ENCODE data around the gene MED13L.

DNA sequence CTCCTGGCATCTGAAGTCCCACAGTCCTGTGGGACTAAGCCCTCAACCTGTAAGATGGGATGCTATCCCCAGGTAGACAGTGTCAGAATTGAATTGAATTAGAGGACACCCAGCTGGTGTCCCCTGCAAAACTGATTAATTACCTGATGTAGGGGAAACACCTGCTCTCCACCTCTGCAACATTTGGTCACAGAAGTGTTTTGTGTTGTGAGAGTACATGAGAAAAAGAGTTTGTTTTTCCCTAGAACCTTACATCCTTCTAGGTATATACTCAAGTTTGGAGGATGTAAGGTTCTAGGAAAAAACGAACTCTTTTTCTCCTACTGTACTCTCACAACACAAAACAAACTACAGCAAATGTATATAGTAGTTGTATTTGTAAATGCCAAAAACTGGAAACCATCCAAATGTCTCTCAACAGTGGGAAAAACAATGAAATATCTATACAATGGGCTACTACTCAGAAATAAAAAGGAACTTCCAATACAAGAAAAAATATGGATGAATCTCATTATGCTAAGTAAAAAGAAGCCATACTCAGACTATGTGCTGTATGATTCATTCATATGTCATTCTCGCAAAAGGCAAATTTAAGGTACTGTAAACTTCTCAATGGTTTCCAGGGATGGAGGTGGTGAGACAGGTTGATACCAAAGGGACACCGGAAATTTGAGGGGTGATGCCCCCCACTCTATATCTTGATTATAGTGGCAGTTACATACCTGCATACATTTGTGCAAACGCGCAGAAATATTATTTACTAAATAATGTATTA is 160.7 kb downstream of the MED13L start:
- TF ChIP-seq, protein P1, sequence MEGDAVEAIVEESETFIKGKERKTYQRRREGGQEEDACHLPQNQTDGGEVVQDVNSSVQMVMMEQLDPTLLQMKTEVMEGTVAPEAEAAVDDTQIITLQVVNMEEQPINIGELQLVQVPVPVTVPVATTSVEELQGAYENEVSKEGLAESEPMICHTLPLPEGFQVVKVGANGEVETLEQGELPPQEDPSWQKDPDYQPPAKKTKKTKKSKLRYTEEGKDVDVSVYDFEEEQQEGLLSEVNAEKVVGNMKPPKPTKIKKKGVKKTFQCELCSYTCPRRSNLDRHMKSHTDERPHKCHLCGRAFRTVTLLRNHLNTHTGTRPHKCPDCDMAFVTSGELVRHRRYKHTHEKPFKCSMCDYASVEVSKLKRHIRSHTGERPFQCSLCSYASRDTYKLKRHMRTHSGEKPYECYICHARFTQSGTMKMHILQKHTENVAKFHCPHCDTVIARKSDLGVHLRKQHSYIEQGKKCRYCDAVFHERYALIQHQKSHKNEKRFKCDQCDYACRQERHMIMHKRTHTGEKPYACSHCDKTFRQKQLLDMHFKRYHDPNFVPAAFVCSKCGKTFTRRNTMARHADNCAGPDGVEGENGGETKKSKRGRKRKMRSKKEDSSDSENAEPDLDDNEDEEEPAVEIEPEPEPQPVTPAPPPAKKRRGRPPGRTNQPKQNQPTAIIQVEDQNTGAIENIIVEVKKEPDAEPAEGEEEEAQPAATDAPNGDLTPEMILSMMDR (IDR thresholded peaks at IDR 0.05): no peak
- no peak for TF ChIP-seq POLR2A (IDR thresholded peaks at IDR 0.05)

Measured in testis (tissue), 2 donors.